GM23248 (cell line): ENCODE measurements around the gene IFT25. TPM values are rescaled to one million over a fixed set of nuclear protein-coding genes. Genes with fewer than 3 reads are reported as not detected.
A peak's percentile ranks its signal among the peaks of the same experiment; 100 is the strongest.

Experiments used
- DNase-seq: peaks from one replicate; pipeline ENCODE4 v3.0.0-alpha.2; 2015
- H2AFZ ChIP-seq: fragments of 200-600 bp; sonication (generic); 2 replicates; pipeline ENCODE4 v1.6.1; 2016; ENCODE audit warnings: antibody characterized with exemption
- H3F3A ChIP-seq: fragments of 200-600 bp; sonication (generic); 2 replicates; pipeline ENCODE4 v1.6.1; 2016; ENCODE audit warnings: mild to moderate bottlenecking, antibody characterized with exemption, mixed run types; ENCODE audit not compliant: insufficient read depth
- H3K27ac ChIP-seq: fragments of 200-600 bp; sonication (generic); 2 replicates; pipeline ENCODE4 v1.5.1; 2016; ENCODE audit warnings: mild to moderate bottlenecking
- H3K27me3 ChIP-seq: fragments of 200-600 bp; sonication (generic); replicated peaks from 2 replicates; pipeline ENCODE4 v1.6.1; 2016; ENCODE audit warnings: mild to moderate bottlenecking; ENCODE audit not compliant: insufficient read depth
- H3K36me3 ChIP-seq: fragments of 200-600 bp; sonication (generic); 2 replicates; pipeline ENCODE4 v1.6.1; 2016; ENCODE audit warnings: low read depth, mild to moderate bottlenecking
- H3K4me1 ChIP-seq: fragments of 200-600 bp; sonication (generic); 2 replicates; pipeline ENCODE4 v1.6.1; 2016; ENCODE audit warnings: mild to moderate bottlenecking; ENCODE audit not compliant: insufficient read depth
- H3K4me2 ChIP-seq: fragments of 200-600 bp; sonication (generic); one replicate; pipeline ENCODE4 v1.6.1; 2016; ENCODE audit warnings: mild to moderate bottlenecking; ENCODE audit not compliant: unreplicated experiment
- H3K4me3 ChIP-seq: fragments of 200-600 bp; sonication (generic); 2 replicates; pipeline ENCODE4 v1.5.1; 2016; ENCODE audit warnings: mild to moderate bottlenecking
- H3K79me2 ChIP-seq: fragments of 200-600 bp; sonication (generic); 2 replicates; pipeline ENCODE4 v1.6.1; 2016; ENCODE audit warnings: mild to moderate bottlenecking; ENCODE audit not compliant: insufficient read depth
- H3K9ac ChIP-seq: fragments of 200-600 bp; sonication (generic); 2 replicates; pipeline ENCODE4 v1.6.1; 2016; ENCODE audit warnings: mild to moderate bottlenecking
- H3K9me2 ChIP-seq: fragments of 200-600 bp; sonication (generic); 2 replicates; pipeline ENCODE4 v1.6.1; 2016; ENCODE audit warnings: mixed run types, mild to moderate bottlenecking, moderate library complexity; ENCODE audit not compliant: insufficient read depth
- H3K9me3 ChIP-seq: fragments of 200-600 bp; sonication (generic); one replicate; pipeline ENCODE4 v1.6.1; 2017; ENCODE audit warnings: low read depth
- H4K20me1 ChIP-seq: fragments of 200-600 bp; sonication (generic); 2 replicates; pipeline ENCODE4 v1.6.0; 2016; ENCODE audit not compliant: insufficient read depth
- EZH2 ChIP-seq: fragments of 200-600 bp; sonication (generic); IDR thresholded peaks from 2 replicates; pipeline ENCODE4 v1.6.1; 2018; ENCODE audit warnings: antibody characterized with exemption, mild to moderate bottlenecking; ENCODE audit not compliant: insufficient read depth, poor library complexity, severe bottlenecking
- EZH2phosphoT487 ChIP-seq: fragments of 200-600 bp; sonication (generic); IDR thresholded peaks from 2 replicates; pipeline ENCODE4 v1.6.1; 2018; ENCODE audit warnings: antibody characterized with exemption, moderate library complexity, mild to moderate bottlenecking, low read depth; ENCODE audit not compliant: insufficient read depth
- WGBS, 2 experiments: methylation state at CpG; one replicate each; pipeline ENCODE4 v1.1.6; 2015 to 2017; ENCODE audit warnings: low lambda C conversion rate in 2 of 2, low coverage in 1 of 2; ENCODE audit errors: missing lambda C conversion rate in 2 of 2; 5-methylcytosine and 5-hydroxymethylcytosine counted together
- in situ Hi-C: fragments of 300-500 bp; cut with MboI; formaldehyde crosslinking; loops from 2 replicates; pipeline ENCODE4 v1.15.0; 2020
- polyA plus RNA-seq: library from polyadenylated mRNA; unstranded; fragments of >200 nt; fragmentation: Nextera tagmentation; extraction: Ambion mirVana; gene quantifications from 2 replicates; pipeline ENCODE4 v1.2.1, GENCODE V29; 2016
- total RNA-seq: library from RNA; depleted of rRNA; stranded (reverse); fragments of >200 nt; shearing (Covaris generic); gene quantifications from 2 replicates; pipeline ENCODE4 v1.2.3, GENCODE V29; 2014

IFT25 gene
- total and polyA plus RNA-seq, 2 experiments from 2014 or later = 18.4 to 65.2 TPM

- no peaks in the 10 kb centered on the region for H3K9me3 ChIP-seq
- H3K4me3 ChIP-seq = no peak overlapping the region
- no peaks in the 10 kb centered on the region for H3K79me2 ChIP-seq
- no peak overlapping the region for H3K27ac ChIP-seq
- no peak for DNase-seq
- in situ Hi-C loops = no loop called here
- no peaks in the 10 kb centered on the region for H3K27me3 ChIP-seq
- no peak overlapping the region for H3K4me2 ChIP-seq
- WGBS, 2 experiments = 96 to 98% methylated on average over 2 of the region's 2 CpGs
- H4K20me1 ChIP-seq = no peaks in the 10 kb centered on the region
- H3F3A ChIP-seq = peaks cover 16% of the 10 kb centered on the region
- H3K4me1 ChIP-seq = peaks cover 15% of the 10 kb centered on the region
- H3K9me2 ChIP-seq = no peaks in the 10 kb centered on the region
- H3K9ac ChIP-seq = no peak overlapping the region
- H3K36me3 ChIP-seq = no peaks in the 10 kb centered on the region
- no peak overlapping the region for H2AFZ ChIP-seq
- TF ChIP-seq EZH2 (no peak), EZH2phosphoT487 (no peak)
Observed at GRCh38 chr1:53891678-53892077, 53.8 kb downstream of the IFT25 start.

GRCh38 chr1:53891018-53891417 is 54.5 kb downstream of the IFT25 start:
- Histone ChIP-seq H3F3A (peaks cover 9% of the 10 kb centered on the region), H2AFZ (no peak overlapping the region), H3K9ac (no peak overlapping the region), H3K4me2 (no peak overlapping the region), H3K27me3 (no peaks in the 10 kb centered on the region), H3K4me1 (peaks cover 10% of the 10 kb centered on the region; the same call in 1 of the 2 replicates), H3K4me3 (no peak overlapping the region), H3K27ac (no peak overlapping the region), H3K9me2 (no peaks in the 10 kb centered on the region), H3K9me3 (no peaks in the 10 kb centered on the region), H3K36me3 (no peaks in the 10 kb centered on the region), H3K79me2 (no peaks in the 10 kb centered on the region), H4K20me1 (no peaks in the 10 kb centered on the region)
- TF ChIP-seq EZH2phosphoT487 (no peak), EZH2 (no peak)
- in situ Hi-C loops = no loop called here
- 75 to 85% methylated on average over 2 of the region's 2 CpGs for WGBS, 2 experiments
- DNase-seq = no peak

DNA sequence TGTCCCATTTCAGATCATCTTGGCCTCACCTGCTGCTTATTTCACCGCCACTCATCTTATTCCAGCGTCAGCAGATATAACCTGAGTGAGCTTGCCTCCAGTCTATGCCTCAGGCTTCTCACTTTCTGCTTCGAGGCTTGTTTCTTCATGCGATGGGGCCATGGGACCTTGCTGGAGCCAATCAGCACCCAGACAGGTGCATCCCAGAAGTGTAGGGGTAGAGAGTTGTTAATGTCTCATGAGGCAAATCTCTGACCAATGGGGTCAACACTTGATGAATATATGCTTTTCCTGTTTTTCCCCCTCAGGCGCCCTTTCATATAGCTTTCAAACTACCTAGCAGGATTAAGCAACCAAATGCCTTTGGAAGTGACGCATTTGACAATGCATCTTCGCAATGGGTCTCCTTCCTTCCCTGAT is 55.0 kb downstream of the IFT25 start:
- Histone ChIP-seq H3K36me3 (no peaks in the 10 kb centered on the region), H2AFZ (peak overlapping the region; percentile 96), H3K27ac (peak overlapping the region; percentile 87; the same call in 1 of the 2 replicates), H3F3A (peaks cover 6% of the 10 kb centered on the region), H3K9ac (peak overlapping the region; percentile 84), H3K27me3 (no peaks in the 10 kb centered on the region), H3K4me3 (peak overlapping the region; percentile 94), H3K79me2 (no peaks in the 10 kb centered on the region), H3K9me3 (no peaks in the 10 kb centered on the region), H3K4me1 (peaks cover 10% of the 10 kb centered on the region; the same call in 1 of the 2 replicates), H4K20me1 (no peaks in the 10 kb centered on the region), H3K9me2 (no peaks in the 10 kb centered on the region), H3K4me2 (peak overlapping the region; percentile 88)
- in situ Hi-C loops = no loop called here
- no peak for TF ChIP-seq EZH2phosphoT487
- no peak for TF ChIP-seq EZH2
- WGBS, 2 experiments = 58 to 64% methylated on average over 7 of the region's 7 CpGs
- no peak for DNase-seq

DNA sequence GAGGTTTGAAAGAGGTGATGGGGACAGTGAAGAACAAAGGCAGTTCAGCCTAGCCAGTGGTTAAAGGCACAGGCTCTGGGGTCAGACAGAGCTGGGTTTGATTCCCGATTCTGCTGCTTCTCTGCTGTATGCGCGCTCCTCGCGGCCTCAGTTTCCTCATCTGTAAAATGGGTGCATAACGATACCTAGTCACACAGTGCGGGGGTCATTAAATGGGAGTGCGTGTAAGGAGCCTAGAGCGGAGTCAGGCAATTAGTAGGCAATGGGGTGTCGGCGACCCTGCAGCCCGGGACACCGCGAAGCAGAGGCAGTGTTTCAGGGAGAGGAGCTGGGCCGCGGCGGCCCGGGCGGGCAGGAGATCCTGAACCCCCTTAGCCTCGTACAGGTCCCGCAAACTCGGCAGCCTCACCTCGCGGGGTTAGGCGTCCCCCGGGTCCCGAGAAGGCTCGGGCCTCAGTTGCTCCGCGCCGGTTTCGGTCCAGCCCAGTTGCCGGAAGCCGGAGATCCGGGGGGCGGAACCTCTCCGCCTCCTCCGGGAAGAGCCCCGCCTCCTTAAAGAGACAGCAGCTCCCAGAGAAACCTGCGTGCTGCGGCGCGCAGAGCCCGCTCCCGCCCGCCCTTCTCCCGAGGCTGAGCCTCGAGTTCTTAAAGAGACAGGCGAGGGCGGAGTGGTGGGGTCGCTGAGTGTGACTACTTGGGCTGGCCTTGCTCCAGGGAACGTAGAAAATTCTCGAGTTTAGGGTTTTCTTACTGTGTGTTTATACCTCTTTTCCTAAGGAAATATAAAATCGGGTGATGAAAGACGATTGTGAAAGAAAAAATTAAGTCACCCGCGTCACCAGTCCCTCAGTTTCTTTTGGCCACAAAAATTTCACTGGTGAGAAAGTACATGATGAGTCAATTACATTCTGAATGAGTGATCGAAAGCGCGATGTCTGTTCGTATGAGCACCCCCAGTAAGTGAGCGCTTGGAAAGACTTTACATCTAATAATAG is 55.9 kb downstream of the IFT25 start, which contains the start of gene YIPF1:
TSS of gene YIPF1 (minus strand) at position 494 of the 995 bp plus-strand sequence. CDS start 860 bp downstream, outside the sequence.
- H3K9me3 ChIP-seq = no peaks in the 10 kb centered on the region
- peak; percentile 95 for DNase-seq
- peak within 1 kb of the TSS; percentile 87 for H3K27ac ChIP-seq
- peaks cover 6% of the 10 kb centered on the region for H3F3A ChIP-seq
- 0 to 1% methylated on average over 47 to 62 of the region's 62 CpGs for WGBS, 2 experiments
- in situ Hi-C loops = no loop called here
- no peaks in the 10 kb centered on the region for H3K79me2 ChIP-seq
- no peaks in the 10 kb centered on the region for H4K20me1 ChIP-seq
- H2AFZ ChIP-seq = peak within 1 kb of the TSS; percentile 96
- no peaks in the 10 kb centered on the region for H3K27me3 ChIP-seq
- no peak for TF ChIP-seq EZH2
- TF ChIP-seq EZH2phosphoT487 = peak; percentile 73; the same call in 1 of the 2 replicates
- peak within 1 kb of the TSS; percentile 84 for H3K9ac ChIP-seq
- peaks cover 10% of the 10 kb centered on the region; the same call in 1 of the 2 replicates for H3K4me1 ChIP-seq
- H3K4me2 ChIP-seq = peak within 1 kb of the TSS; percentile 88
- no peaks in the 10 kb centered on the region; the same call in 1 of the 2 replicates for H3K36me3 ChIP-seq
- peak within 1 kb of the TSS; percentile 94 for H3K4me3 ChIP-seq
- H3K9me2 ChIP-seq = no peaks in the 10 kb centered on the region
